H9 (cell line): ENCODE results near the gene CASP14. TPM values are rescaled to one million over a fixed set of nuclear protein-coding genes. Genes with fewer than 3 reads are reported as not detected.

Experiments
- DNase-seq: peaks from one replicate; pipeline ENCODE4 v3.0.0-alpha.2; 2017
- H2AFZ ChIP-seq: one replicate; pipeline ENCODE4 v1.6.1; 2013; ENCODE audit warnings: mild to moderate bottlenecking, low read length, control low read depth, moderate library complexity
- H2AK5ac ChIP-seq: 2 replicates; pipeline ENCODE4 v1.6.1; 2013; ENCODE audit warnings: low read length, control low read depth, mixed read lengths; ENCODE audit not compliant: insufficient read length
- H2BK120ac ChIP-seq: one replicate; pipeline ENCODE4 v1.6.1; 2013; ENCODE audit warnings: low read depth, mild to moderate bottlenecking, low read length, control low read depth, inconsistent platforms; ENCODE audit not compliant: poor library complexity, severe bottlenecking
- H2BK12ac ChIP-seq: 2 replicates; pipeline ENCODE4 v1.6.1; 2013; ENCODE audit warnings: low read length, control low read depth, mixed read lengths, low read depth; ENCODE audit not compliant: insufficient read length
- H2BK15ac ChIP-seq: 2 replicates; pipeline ENCODE4 v1.6.1; 2013; ENCODE audit warnings: low read depth, low read length, control low read depth
- H2BK20ac ChIP-seq: one replicate; pipeline ENCODE4 v1.6.1; 2013; ENCODE audit warnings: low read depth, mild to moderate bottlenecking, low read length, control low read depth, inconsistent platforms; ENCODE audit not compliant: poor library complexity, severe bottlenecking
- H2BK5ac ChIP-seq: 2 replicates; pipeline ENCODE4 v1.6.1; 2013; ENCODE audit warnings: low read length, control low read depth, mixed read lengths; ENCODE audit not compliant: insufficient read length
- H3K14ac ChIP-seq: 2 replicates; pipeline ENCODE4 v1.6.1; 2013; ENCODE audit warnings: low read length, control low read depth; ENCODE audit not compliant: insufficient read depth
- H3K18ac ChIP-seq: 2 replicates; pipeline ENCODE4 v1.6.1; 2013; ENCODE audit warnings: low read depth, mild to moderate bottlenecking, mixed read lengths, low read length, control low read depth; ENCODE audit not compliant: insufficient read length
- H3K23ac ChIP-seq: 2 replicates; pipeline ENCODE4 v1.6.1; 2013; ENCODE audit warnings: low read length, control low read depth, mixed read lengths, low read depth; ENCODE audit not compliant: insufficient read length
- H3K23me2 ChIP-seq: 2 replicates; pipeline ENCODE4 v1.6.1; 2013; ENCODE audit warnings: low read depth, mild to moderate bottlenecking, mixed read lengths, low read length, control low read depth; ENCODE audit not compliant: insufficient read length, poor library complexity, severe bottlenecking
- H3K27ac ChIP-seq: 2 replicates; pipeline ENCODE4 v1.5.1; 2013; ENCODE audit warnings: low read length, control low read depth, mixed read lengths, low read depth; ENCODE audit not compliant: insufficient read length
- H3K27me3 ChIP-seq: 2 replicates; pipeline ENCODE4 v1.6.1; 2013; ENCODE audit warnings: low read length, control low read depth, inconsistent platforms; ENCODE audit not compliant: insufficient read depth
- H3K4ac ChIP-seq: 2 replicates; pipeline ENCODE4 v1.6.1; 2013; ENCODE audit warnings: low read depth, mild to moderate bottlenecking, control low read depth, inconsistent platforms, low read length, moderate library complexity
- H3K4me1 ChIP-seq: 2 replicates; pipeline ENCODE4 v1.6.1; 2013; ENCODE audit warnings: low read length, control low read depth, inconsistent platforms; ENCODE audit not compliant: insufficient read depth
- H3K4me2 ChIP-seq: 2 replicates; pipeline ENCODE4 v1.6.1; 2013; ENCODE audit warnings: low read length, control low read depth, mixed read lengths; ENCODE audit not compliant: insufficient read length, insufficient read depth
- H3K56ac ChIP-seq: 2 replicates; pipeline ENCODE4 v1.6.1; 2013; ENCODE audit warnings: low read depth, mild to moderate bottlenecking, mixed read lengths, low read length, control low read depth; ENCODE audit not compliant: insufficient read length
- H3K79me1 ChIP-seq: 2 replicates; pipeline ENCODE4 v1.6.1; 2013; ENCODE audit warnings: low read depth, mild to moderate bottlenecking, moderate library complexity, low read length, control low read depth, inconsistent platforms; ENCODE audit not compliant: insufficient read depth, poor library complexity, severe bottlenecking
- H3K79me2 ChIP-seq: 2 replicates; pipeline ENCODE4 v1.6.1; 2013; ENCODE audit warnings: low read length, control low read depth, inconsistent platforms; ENCODE audit not compliant: insufficient read depth
- H3K9ac ChIP-seq: 2 replicates; pipeline ENCODE4 v1.6.1; 2013; ENCODE audit warnings: low read length, control low read depth, mixed read lengths; ENCODE audit not compliant: insufficient read length; ENCODE audit errors: extremely low read depth
- H3K9me3 ChIP-seq: one replicate; pipeline ENCODE4 v1.6.1; 2013; ENCODE audit warnings: low read depth, low read length, inconsistent platforms; ENCODE audit not compliant: control insufficient read depth
- H3T11ph ChIP-seq: one replicate; pipeline ENCODE4 v1.6.1; 2013; ENCODE audit warnings: mild to moderate bottlenecking, low read length, control low read depth, inconsistent platforms
- H4K20me1 ChIP-seq: one replicate; pipeline ENCODE4 v1.6.1; 2013; ENCODE audit not compliant: control insufficient read depth, insufficient read length, insufficient read depth
- H4K5ac ChIP-seq: 2 replicates; pipeline ENCODE4 v1.6.1; 2013; ENCODE audit warnings: low read depth, mild to moderate bottlenecking, mixed read lengths, low read length, control low read depth; ENCODE audit not compliant: insufficient read length
- H4K8ac ChIP-seq: replicated peaks from 2 replicates; pipeline ENCODE4 v1.6.1; 2013; ENCODE audit warnings: low read length, control low read depth, mixed read lengths, low read depth; ENCODE audit not compliant: insufficient read length
- H4K91ac ChIP-seq: 2 replicates; pipeline ENCODE4 v1.6.1; 2013; ENCODE audit warnings: low read depth, mild to moderate bottlenecking, moderate library complexity, mixed read lengths, low read length, control low read depth; ENCODE audit not compliant: insufficient read length
- H3K27ac Mint-ChIP-seq, 3 experiments: 2 replicates in 2 of 3; 3 replicates in 1 of 3; pipeline ENCODE4 v1.8.0; 2020 to 2021; ENCODE audit warnings: mixed read lengths in 3 of 3, mild to moderate bottlenecking in 1 of 3, moderate library complexity in 1 of 3
- H3K27me3 Mint-ChIP-seq: 2 replicates; pipeline ENCODE4 v1.8.0; 2021; ENCODE audit warnings: low read depth, mild to moderate bottlenecking, moderate library complexity, mixed read lengths
- H3K36me3 Mint-ChIP-seq, 3 experiments: 2 replicates in 2 of 3; 3 replicates in 1 of 3; pipeline ENCODE4 v1.8.0; 2020 to 2021; ENCODE audit warnings: low read depth in 3 of 3, mixed read lengths in 3 of 3; ENCODE audit not compliant: insufficient read depth in 1 of 3
- H3K4me1 Mint-ChIP-seq, 2 experiments: 2 replicates each; pipeline ENCODE4 v1.8.0; 2020; ENCODE audit warnings: mixed read lengths in 2 of 2
- H3K4me3 Mint-ChIP-seq, 2 experiments: 2 replicates in 1 of 2; 3 replicates in 1 of 2; pipeline ENCODE4 v1.8.0; 2020 to 2021; ENCODE audit warnings: mild to moderate bottlenecking in 2 of 2, mixed read lengths in 2 of 2, moderate library complexity in 1 of 2
- H3K9me3 Mint-ChIP-seq, 2 experiments: 2 replicates in 1 of 2; 3 replicates in 1 of 2; pipeline ENCODE4 v1.8.0; 2020; ENCODE audit warnings: mild to moderate bottlenecking in 2 of 2, mixed read lengths in 2 of 2, moderate library complexity in 1 of 2
- WGBS: extraction: QIAGEN DNeasy Blood & Tissue Kit; methylation state at CpG from one replicate; pipeline ENCODE4 v1.1.7; 2013; ENCODE audit warnings: missing lambda C conversion rate, low lambda C conversion rate, mixed read lengths; ENCODE audit not compliant: insufficient read length; ENCODE audit errors: extremely low coverage; 5-methylcytosine and 5-hydroxymethylcytosine counted together
- total RNA-seq: library from RNA; stranded (reverse); gene quantifications from 2 replicates; pipeline ENCODE4 v1.2.1, GENCODE V29; 2021
- TF ChIP-seq, protein P1 (sequence below): fragments of 200-600 bp; sonication (generic); conservative IDR thresholded peaks from 3 replicates; pipeline ENCODE4 v1.8.0; 2021; ENCODE audit warnings: antibody characterized with exemption, mild to moderate bottlenecking

Gene CASP14
- total RNA-seq, 1 experiment from 2014 or later = not detected

DNA sequence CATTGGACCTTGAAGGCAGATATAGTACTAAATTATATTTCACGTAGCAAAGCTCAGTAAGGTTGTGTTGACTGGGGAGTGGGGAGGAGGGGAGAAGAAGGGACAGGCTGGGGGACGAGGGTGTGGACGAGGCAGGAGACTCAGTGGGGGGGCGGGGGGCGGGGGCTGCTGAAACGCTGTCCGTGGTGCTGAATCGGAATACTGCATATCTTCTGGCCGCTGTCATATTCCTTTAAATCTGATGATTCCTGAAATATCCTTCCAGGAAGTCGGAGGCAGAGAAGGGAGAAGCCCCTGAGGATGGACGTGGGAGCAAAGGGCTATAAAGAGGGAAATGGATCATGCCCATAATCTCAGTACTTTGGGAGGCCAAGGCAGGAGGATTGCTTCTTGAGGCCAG is 34.7 kb upstream of the CASP14 start:
- Histone ChIP-seq H2BK5ac (no peak overlapping the region), H3K4me2 (no peak overlapping the region), H3K79me2 (no peaks in the 10 kb centered on the region), H2BK120ac (no peak overlapping the region), H3K18ac (no peak overlapping the region), H3K27ac (no peak overlapping the region), H3K4ac (no peak overlapping the region), H2AK5ac (no peak overlapping the region), H4K8ac (no peak overlapping the region), H4K20me1 (no peaks in the 10 kb centered on the region), H2BK12ac (no peak overlapping the region), H2BK20ac (no peak overlapping the region), H3K27me3 (no peaks in the 10 kb centered on the region), H3K56ac (no peak overlapping the region), H4K91ac (no peak overlapping the region), H3K14ac (no peak overlapping the region), H4K5ac (no peak overlapping the region), H3K9me3 (no peaks in the 10 kb centered on the region), H3K23ac (no peak overlapping the region), H2BK15ac (no peak overlapping the region), H3K79me1 (no peaks in the 10 kb centered on the region), H3K4me1 (no peaks in the 10 kb centered on the region), H3K23me2 (peaks cover 3% of the 10 kb centered on the region), H2AFZ (no peak overlapping the region), H3T11ph (no peak overlapping the region), H3K9ac (no peak overlapping the region)
- WGBS = no CpG with 5 or more reads among the region's 11 CpGs
- H3K4me1 Mint-ChIP-seq = 0 out of 4 replicates have a peak, but pooled peaks cover 0 to 4% of the 10 kb centered on the region in 2 experiments
- H3K9me3 Mint-ChIP-seq = peaks cover 0 to 74% of the 10 kb centered on the region in 2 experiments; a peak in 4 of 5 replicates
- TF ChIP-seq, protein P1, sequence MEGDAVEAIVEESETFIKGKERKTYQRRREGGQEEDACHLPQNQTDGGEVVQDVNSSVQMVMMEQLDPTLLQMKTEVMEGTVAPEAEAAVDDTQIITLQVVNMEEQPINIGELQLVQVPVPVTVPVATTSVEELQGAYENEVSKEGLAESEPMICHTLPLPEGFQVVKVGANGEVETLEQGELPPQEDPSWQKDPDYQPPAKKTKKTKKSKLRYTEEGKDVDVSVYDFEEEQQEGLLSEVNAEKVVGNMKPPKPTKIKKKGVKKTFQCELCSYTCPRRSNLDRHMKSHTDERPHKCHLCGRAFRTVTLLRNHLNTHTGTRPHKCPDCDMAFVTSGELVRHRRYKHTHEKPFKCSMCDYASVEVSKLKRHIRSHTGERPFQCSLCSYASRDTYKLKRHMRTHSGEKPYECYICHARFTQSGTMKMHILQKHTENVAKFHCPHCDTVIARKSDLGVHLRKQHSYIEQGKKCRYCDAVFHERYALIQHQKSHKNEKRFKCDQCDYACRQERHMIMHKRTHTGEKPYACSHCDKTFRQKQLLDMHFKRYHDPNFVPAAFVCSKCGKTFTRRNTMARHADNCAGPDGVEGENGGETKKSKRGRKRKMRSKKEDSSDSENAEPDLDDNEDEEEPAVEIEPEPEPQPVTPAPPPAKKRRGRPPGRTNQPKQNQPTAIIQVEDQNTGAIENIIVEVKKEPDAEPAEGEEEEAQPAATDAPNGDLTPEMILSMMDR = no peak
- DNase-seq = peak; percentile 39
- peaks cover 39% of the 10 kb centered on the region for H3K27me3 Mint-ChIP-seq
- no peak overlapping the region for H3K4me3 Mint-ChIP-seq
- peaks cover 0 to 8% (median 0%) of the 10 kb centered on the region in 3 experiments; a peak in 2 of 7 replicates for H3K36me3 Mint-ChIP-seq
- H3K27ac Mint-ChIP-seq = no peak overlapping the region
